IMR-90 (cell line): ENCODE measurements around the gene CAMTA1. TPM values are rescaled to one million over a fixed set of nuclear protein-coding genes. Genes with fewer than 3 reads are reported as not detected.

Source experiments
- ATAC-seq: fragments of 200-7000 bp; cut with Tn5 transposase; 2 replicates; pipeline ENCODE4 v1.9.1; 2020; ENCODE audit warnings: low read depth, mild to moderate bottlenecking, moderate library complexity
- BruUV-seq: library from RNA; stranded (reverse); fragments of 400-500 nt; replicated peaks from 2 replicates; lab custom pipeline; 2021; lab: Mats Ljungman, UMichigan
- CTCF ChIA-PET: fragments of 300-600 bp; formaldehyde crosslinking; extraction: SDS; loops from one replicate; lab custom pipeline; 2021; ENCODE audit warnings: antibody characterized with exemption; lab: Yijun Ruan, JAX
- POLR2A ChIA-PET: fragments of 300-600 bp; sonication (Branson Sonifier 250); formaldehyde crosslinking; loops from one replicate; lab custom pipeline; 2022; ENCODE audit warnings: antibody characterized with exemption; ENCODE audit not compliant: unreplicated experiment; lab: Charles Lee
- DNase-seq: peaks from one replicate; pipeline ENCODE4 v3.0.0; 2013
- H2AFZ ChIP-seq: replicated peaks from 2 replicates; pipeline ENCODE3; 2013; ENCODE audit warnings: low read length, mild to moderate bottlenecking; ENCODE audit not compliant: poor library complexity
- H2AK5ac ChIP-seq: 2 replicates; pipeline ENCODE4 v1.6.1; 2013; ENCODE audit warnings: low read depth, low read length, inconsistent platforms
- H2AK9ac ChIP-seq: replicated peaks from 2 replicates; pipeline ENCODE3; 2013; ENCODE audit warnings: mild to moderate bottlenecking, low read depth, low read length, moderate library complexity; ENCODE audit not compliant: poor library complexity
- H2BK120ac ChIP-seq: 2 replicates; pipeline ENCODE4 v1.6.1; 2013; ENCODE audit warnings: low read depth, low read length, inconsistent platforms
- H2BK15ac ChIP-seq: 3 replicates; pipeline ENCODE4 v1.6.1; 2013; ENCODE audit warnings: low read depth, low read length, inconsistent platforms
- H2BK20ac ChIP-seq: 2 replicates; pipeline ENCODE4 v1.6.1; 2013; ENCODE audit warnings: low read depth, mild to moderate bottlenecking, inconsistent platforms, low read length, moderate library complexity
- H2BK5ac ChIP-seq: 2 replicates; pipeline ENCODE4 v1.6.1; 2013; ENCODE audit warnings: mild to moderate bottlenecking, low read depth, low read length, inconsistent platforms; ENCODE audit not compliant: poor library complexity, severe bottlenecking
- H3K14ac ChIP-seq: replicated peaks from 2 replicates; pipeline ENCODE4 v1.6.1; 2013; ENCODE audit warnings: low read depth, low read length, inconsistent platforms
- H3K18ac ChIP-seq: 2 replicates; pipeline ENCODE4 v1.6.1; 2013; ENCODE audit warnings: low read depth, low read length, control low read depth
- H3K23ac ChIP-seq: 2 replicates; pipeline ENCODE4 v1.6.1; 2013; ENCODE audit warnings: low read depth, low read length, inconsistent platforms
- H3K27ac ChIP-seq: 2 replicates; pipeline ENCODE4 v1.5.1; 2013; ENCODE audit warnings: mild to moderate bottlenecking, control low read depth, low read length; ENCODE audit not compliant: insufficient read depth
- H3K27me3 ChIP-seq: 2 replicates; pipeline ENCODE4 v1.6.1; 2013; ENCODE audit warnings: low read length; ENCODE audit not compliant: control insufficient read depth, insufficient read depth
- H3K36me3 ChIP-seq: 2 replicates; pipeline ENCODE4 v1.6.1; 2013; ENCODE audit warnings: low read length, mixed read lengths; ENCODE audit not compliant: control insufficient read depth, insufficient read depth
- H3K4ac ChIP-seq: 2 replicates; pipeline ENCODE4 v1.6.1; 2013; ENCODE audit warnings: low read depth, low read length, inconsistent platforms
- H3K4me1 ChIP-seq: 2 replicates; pipeline ENCODE4 v1.6.1; 2013; ENCODE audit warnings: low read length, mixed read lengths; ENCODE audit not compliant: control insufficient read depth, insufficient read depth
- H3K4me2 ChIP-seq: 2 replicates; pipeline ENCODE4 v1.6.1; 2013; ENCODE audit warnings: low read depth, mild to moderate bottlenecking, control low read depth, low read length, moderate library complexity
- H3K4me3 ChIP-seq: 2 replicates; pipeline ENCODE4 v1.5.1; 2013; ENCODE audit warnings: low read depth, mild to moderate bottlenecking, control low read depth, low read length, moderate library complexity; ENCODE audit not compliant: insufficient read depth
- H3K56ac ChIP-seq: 2 replicates; pipeline ENCODE4 v1.6.1; 2013; ENCODE audit warnings: low read length, inconsistent platforms; ENCODE audit not compliant: insufficient read depth; ENCODE audit errors: extremely low read depth
- H3K79me1 ChIP-seq, 2 experiments: 2 replicates each; pipeline ENCODE4 v1.6.1; 2013; ENCODE audit warnings: low read length in 2 of 2, inconsistent platforms in 1 of 2, low read depth in 1 of 2
- H3K9ac ChIP-seq: 2 replicates; pipeline ENCODE4 v1.6.1; 2013; ENCODE audit warnings: low read depth, low read length, control low read depth
- H3K9me1 ChIP-seq: 2 replicates; pipeline ENCODE4 v1.6.1; 2013; ENCODE audit warnings: low read length, inconsistent platforms; ENCODE audit not compliant: insufficient read depth
- H3K9me3 ChIP-seq: 2 replicates; pipeline ENCODE4 v1.6.1; 2013; ENCODE audit warnings: low read length; ENCODE audit not compliant: control insufficient read depth, insufficient read depth
- H4K20me1 ChIP-seq: 2 replicates; pipeline ENCODE4 v1.6.1; 2013; ENCODE audit warnings: low read length, inconsistent platforms; ENCODE audit not compliant: insufficient read depth
- H4K5ac ChIP-seq: 2 replicates; pipeline ENCODE4 v1.6.1; 2013; ENCODE audit warnings: mild to moderate bottlenecking, low read depth, low read length, control low read depth
- H4K8ac ChIP-seq, 2 experiments: 2 replicates each; pipeline ENCODE4 v1.6.1; 2013; ENCODE audit warnings: low read depth in 2 of 2, low read length in 2 of 2, control low read depth in 1 of 2, inconsistent platforms in 1 of 2
- H4K91ac ChIP-seq: 2 replicates; pipeline ENCODE4 v1.6.1; 2013; ENCODE audit warnings: low read depth, low read length, inconsistent platforms; ENCODE audit not compliant: insufficient read depth
- BHLHE40 ChIP-seq: fragments of 150-350 bp; IDR thresholded peaks from 2 replicates; pipeline ENCODE4 v1.6.1; 2016; ENCODE audit warnings: mild to moderate bottlenecking, low read depth, low read length
- CEBPB ChIP-seq: IDR thresholded peaks from 2 replicates; pipeline ENCODE4 v1.6.1; 2012; ENCODE audit warnings: low read depth, low read length, improper control_type of control experiment
- CHD1 ChIP-seq: IDR thresholded peaks from 2 replicates; pipeline ENCODE4 v1.6.1; 2012; ENCODE audit warnings: low read depth, low read length, improper control_type of control experiment
- FOS ChIP-seq: fragments of 150-350 bp; IDR thresholded peaks from 2 replicates; pipeline ENCODE4 v1.6.1; 2016; ENCODE audit warnings: low read depth, low read length
- MAFK ChIP-seq: IDR thresholded peaks from 2 replicates; pipeline ENCODE4 v1.6.1; 2012; ENCODE audit warnings: low read depth, low read length, improper control_type of control experiment
- MAZ ChIP-seq: IDR thresholded peaks from 2 replicates; pipeline ENCODE4 v1.6.1; 2012; ENCODE audit warnings: low read depth, mild to moderate bottlenecking, low read length, improper control_type of control experiment, moderate library complexity, borderline replicate concordance
- POLR2A ChIP-seq: IDR thresholded peaks from 2 replicates; pipeline ENCODE4 v1.6.1; 2012; ENCODE audit warnings: mild to moderate bottlenecking, low read depth, low read length
- RCOR1 ChIP-seq: IDR thresholded peaks from 2 replicates; pipeline ENCODE4 v1.6.1; 2012; ENCODE audit warnings: mild to moderate bottlenecking, low read length, improper control_type of control experiment; ENCODE audit not compliant: insufficient replicate concordance
- RFX5 ChIP-seq: IDR thresholded peaks from 2 replicates; pipeline ENCODE4 v1.8.0; 2012; ENCODE audit warnings: low read depth, mild to moderate bottlenecking, low read length, moderate library complexity
- WGBS, 2 experiments: methylation state at CpG; one replicate each; pipeline versions ENCODE4 v1.1.5 to v1.1.7; 2013; ENCODE audit warnings: missing lambda C conversion rate in 2 of 2; ENCODE audit not compliant: insufficient read length in 1 of 2; ENCODE audit errors: extremely low coverage in 2 of 2; 5-methylcytosine and 5-hydroxymethylcytosine counted together
- dilution Hi-C: fragments of 300-500 bp; cut with HindIII; formaldehyde crosslinking; loops from one replicate; pipeline ENCODE4 v1.14.3; 2018; ENCODE audit warnings: low sequenced_read_pairs; ENCODE audit not compliant: unreplicated experiment
- in situ Hi-C: fragments of 300-500 bp; cut with MboI; formaldehyde crosslinking; loops from 3 replicates; pipeline ENCODE4 v1.14.3; 2019; ENCODE audit warnings: low sequenced_read_pairs, inconsistent platforms, mixed read lengths
- intact Hi-C: fragments of 100-400 bp; cut with micrococcal nuclease; formaldehyde crosslinking; loops from 2 replicates; pipeline ENCODE4 v1.10.0; 2022
- polyA plus RNA-seq, 3 experiments: library from polyadenylated mRNA; depleted of rRNA; stranded (reverse); fragments of >200 nt; gene quantifications; 2 replicates each; pipeline ENCODE4 v1.2.3, GENCODE V29; 2012; ENCODE audit warnings: low replicate concordance in 1 of 3
- total RNA-seq: library from RNA; depleted of rRNA; stranded (reverse); fragments of >200 nt; gene quantifications from 2 replicates; pipeline ENCODE4 v1.2.3, GENCODE V29; 2012
- TF ChIP-seq, protein P1 (sequence below): fragments of 150-350 bp; IDR thresholded peaks from 2 replicates; pipeline ENCODE4 v1.6.1; 2017; ENCODE audit warnings: mild to moderate bottlenecking, antibody characterized with exemption, low read length, low read depth
- TF ChIP-seq, protein P2 (sequence below): fragments of 150-350 bp; IDR thresholded peaks from 2 replicates; pipeline ENCODE4 v1.6.1; 2016; ENCODE audit warnings: low read depth, mild to moderate bottlenecking, low read length, moderate library complexity, borderline replicate concordance
- TF ChIP-seq, protein P3 (sequence below): conservative IDR thresholded peaks from 2 replicates; pipeline ENCODE4 v1.5.1; 2012; ENCODE audit warnings: mild to moderate bottlenecking, low read depth, low read length, improper control_type of control experiment

CAMTA1 gene
- total and polyA plus RNA-seq, 2 of the 4 experiments (the other 2 are of a cell fraction): 35.5 to 74.3 TPM

DNA sequence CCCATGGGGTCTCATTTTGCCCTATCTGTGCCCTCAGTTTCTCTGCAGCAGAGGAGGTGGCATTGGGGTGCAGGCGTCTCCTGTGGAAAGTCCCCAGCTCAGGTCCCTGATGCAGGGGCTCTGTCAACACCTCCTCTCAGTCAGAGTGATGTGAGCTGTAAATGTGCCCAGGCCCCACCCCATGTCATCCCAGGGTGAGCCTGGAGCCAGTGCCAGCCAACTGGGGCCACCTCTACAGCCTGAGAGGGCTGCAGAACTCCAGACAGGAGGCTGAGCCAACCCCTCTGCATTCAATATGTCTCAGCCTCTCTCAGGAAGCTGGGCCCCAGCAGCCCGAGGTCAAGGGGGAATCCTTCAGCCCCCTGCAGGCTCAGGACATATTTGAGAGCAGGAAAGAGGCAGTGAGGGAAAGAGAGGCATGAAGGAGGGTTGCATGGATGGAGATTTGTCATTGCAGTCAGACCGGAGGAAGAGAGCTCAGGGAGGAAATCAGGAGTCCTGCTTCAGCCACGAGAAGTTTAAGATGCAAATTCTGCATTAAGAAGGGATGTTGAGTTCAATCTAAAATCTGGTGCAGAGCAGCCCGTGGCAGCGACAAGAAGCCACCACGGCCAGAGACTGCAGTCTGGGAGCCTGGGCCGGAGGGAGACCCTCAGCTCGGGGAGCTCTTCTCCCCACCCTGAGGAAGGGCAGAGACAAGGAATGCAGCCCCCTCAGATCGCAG, 697.7 kb downstream of the CAMTA1 start:
- Histone ChIP-seq H2AK5ac (no peak overlapping the region; the same call in 1 of the 2 replicates), H2AFZ (peak overlapping the region; percentile 83), H3K27ac (no peak overlapping the region), H3K4me1 (peaks cover 18% of the 10 kb centered on the region), H2BK120ac (peak overlapping the region; percentile 18; the same call in 1 of the 2 replicates), H4K91ac (no peak overlapping the region; the same call in 1 of the 2 replicates), H2BK20ac (no peak overlapping the region; the same call in 1 of the 2 replicates), H2BK15ac (no peak overlapping the region), H3K4me2 (no peak overlapping the region), H4K20me1 (no peaks in the 10 kb centered on the region), H2AK9ac (peak overlapping the region; percentile 29), H3K9me3 (no peaks in the 10 kb centered on the region), H3K18ac (no peak overlapping the region), H4K5ac (no peak overlapping the region), H3K4ac (no peak overlapping the region), H3K27me3 (no peaks in the 10 kb centered on the region), H3K79me1 (no peaks in the 10 kb centered on the region), H2BK5ac (no peak overlapping the region), H3K56ac (no peak overlapping the region), H3K4me3 (no peak overlapping the region), H3K36me3 (no peaks in the 10 kb centered on the region), H3K9ac (no peak overlapping the region), H3K14ac (no peak overlapping the region), H3K9me1 (peaks cover 10% of the 10 kb centered on the region; the same call in 1 of the 2 replicates), H3K23ac (no peak overlapping the region), H4K8ac (0 out of 4 replicates have a peak overlapping the region, but pooled peaks of 1 of the 2 experiments have one; percentile 36)
- in situ Hi-C loops (no loop called here), intact Hi-C loops (no loop called here), dilution Hi-C loops (no loop called here)
- CTCF ChIA-PET: interaction anchor here (0.5 kb wide), 1 partner anchor 116 kb away, joined by 3 read pairs; no protein-coding TSS in a partner anchor
- TF ChIP-seq RCOR1: no peak
- TF ChIP-seq, protein P1, sequence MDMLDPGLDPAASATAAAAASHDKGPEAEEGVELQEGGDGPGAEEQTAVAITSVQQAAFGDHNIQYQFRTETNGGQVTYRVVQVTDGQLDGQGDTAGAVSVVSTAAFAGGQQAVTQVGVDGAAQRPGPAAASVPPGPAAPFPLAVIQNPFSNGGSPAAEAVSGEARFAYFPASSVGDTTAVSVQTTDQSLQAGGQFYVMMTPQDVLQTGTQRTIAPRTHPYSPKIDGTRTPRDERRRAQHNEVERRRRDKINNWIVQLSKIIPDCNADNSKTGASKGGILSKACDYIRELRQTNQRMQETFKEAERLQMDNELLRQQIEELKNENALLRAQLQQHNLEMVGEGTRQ: no peak
- no peak for TF ChIP-seq MAFK
- no peak for TF ChIP-seq CHD1
- TF ChIP-seq, protein P2, sequence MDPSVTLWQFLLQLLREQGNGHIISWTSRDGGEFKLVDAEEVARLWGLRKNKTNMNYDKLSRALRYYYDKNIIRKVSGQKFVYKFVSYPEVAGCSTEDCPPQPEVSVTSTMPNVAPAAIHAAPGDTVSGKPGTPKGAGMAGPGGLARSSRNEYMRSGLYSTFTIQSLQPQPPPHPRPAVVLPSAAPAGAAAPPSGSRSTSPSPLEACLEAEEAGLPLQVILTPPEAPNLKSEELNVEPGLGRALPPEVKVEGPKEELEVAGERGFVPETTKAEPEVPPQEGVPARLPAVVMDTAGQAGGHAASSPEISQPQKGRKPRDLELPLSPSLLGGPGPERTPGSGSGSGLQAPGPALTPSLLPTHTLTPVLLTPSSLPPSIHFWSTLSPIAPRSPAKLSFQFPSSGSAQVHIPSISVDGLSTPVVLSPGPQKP: no peak
- no peak for TF ChIP-seq RFX5
- TF ChIP-seq CEBPB: no peak
- no peak for TF ChIP-seq POLR2A
- TF ChIP-seq MAZ: no peak
- TF ChIP-seq FOS: no peak
- TF ChIP-seq BHLHE40: no peak
- TF ChIP-seq, protein P3, sequence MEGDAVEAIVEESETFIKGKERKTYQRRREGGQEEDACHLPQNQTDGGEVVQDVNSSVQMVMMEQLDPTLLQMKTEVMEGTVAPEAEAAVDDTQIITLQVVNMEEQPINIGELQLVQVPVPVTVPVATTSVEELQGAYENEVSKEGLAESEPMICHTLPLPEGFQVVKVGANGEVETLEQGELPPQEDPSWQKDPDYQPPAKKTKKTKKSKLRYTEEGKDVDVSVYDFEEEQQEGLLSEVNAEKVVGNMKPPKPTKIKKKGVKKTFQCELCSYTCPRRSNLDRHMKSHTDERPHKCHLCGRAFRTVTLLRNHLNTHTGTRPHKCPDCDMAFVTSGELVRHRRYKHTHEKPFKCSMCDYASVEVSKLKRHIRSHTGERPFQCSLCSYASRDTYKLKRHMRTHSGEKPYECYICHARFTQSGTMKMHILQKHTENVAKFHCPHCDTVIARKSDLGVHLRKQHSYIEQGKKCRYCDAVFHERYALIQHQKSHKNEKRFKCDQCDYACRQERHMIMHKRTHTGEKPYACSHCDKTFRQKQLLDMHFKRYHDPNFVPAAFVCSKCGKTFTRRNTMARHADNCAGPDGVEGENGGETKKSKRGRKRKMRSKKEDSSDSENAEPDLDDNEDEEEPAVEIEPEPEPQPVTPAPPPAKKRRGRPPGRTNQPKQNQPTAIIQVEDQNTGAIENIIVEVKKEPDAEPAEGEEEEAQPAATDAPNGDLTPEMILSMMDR: no peak
- POLR2A ChIA-PET: no interaction called here
- ATAC-seq (no peak), DNase-seq (no peak)
- no TSS peak for BruUV-seq
- 23% methylated on average over 3 of the region's 10 CpGs; no CpG with 5 or more reads in 1 of the 2 experiments for WGBS, 2 experiments
